Endothelial cell (in vitro differentiated cells): ENCODE measurements around the gene ISOC2. TPM values are rescaled to one million over a fixed set of nuclear protein-coding genes. Genes with fewer than 3 reads are reported as not detected.

Experiments
- DNase-seq: peaks from one replicate; pipeline ENCODE4 v3.0.0; 2021; ENCODE audit warnings: low spot score
- H3K27ac Mint-ChIP-seq: one replicate; pipeline ENCODE4 v1.8.0; 2021; ENCODE audit warnings: mixed read lengths, inconsistent platforms; ENCODE audit not compliant: unreplicated experiment
- H3K27me3 Mint-ChIP-seq: one replicate; pipeline ENCODE4 v1.8.0; 2021; ENCODE audit warnings: mild to moderate bottlenecking, moderate library complexity, mixed read lengths, inconsistent platforms; ENCODE audit not compliant: unreplicated experiment
- H3K36me3 Mint-ChIP-seq: one replicate; pipeline ENCODE4 v1.8.0; 2021; ENCODE audit warnings: mild to moderate bottlenecking, low read depth, mixed read lengths, inconsistent platforms; ENCODE audit not compliant: unreplicated experiment
- H3K4me1 Mint-ChIP-seq: one replicate; pipeline ENCODE4 v1.8.0; 2021; ENCODE audit warnings: mild to moderate bottlenecking, mixed read lengths, inconsistent platforms; ENCODE audit not compliant: unreplicated experiment
- H3K4me3 Mint-ChIP-seq: one replicate; pipeline ENCODE4 v1.8.0; 2021; ENCODE audit warnings: mild to moderate bottlenecking, mixed read lengths, inconsistent platforms; ENCODE audit not compliant: unreplicated experiment
- H3K9me3 Mint-ChIP-seq: one replicate; pipeline ENCODE4 v1.8.0; 2021; ENCODE audit warnings: mixed read lengths, inconsistent platforms; ENCODE audit not compliant: unreplicated experiment
- total RNA-seq: library from RNA; stranded (reverse); fragmentation: NEBNext Ultra II Directional; extraction: Animal tissue kit (Norgen Biotek cat#: 25700); gene quantifications from one replicate; pipeline ENCODE4 v1.2.1, GENCODE V29; 2021; ENCODE audit not compliant: unreplicated experiment
- TF ChIP-seq, protein P1 (sequence below): fragments of 200-600 bp; sonication (generic); IDR thresholded peaks from one replicate; pipeline ENCODE4 v1.5.0; 2021; ENCODE audit warnings: antibody characterized with exemption; ENCODE audit not compliant: unreplicated experiment

ISOC2 gene
- total RNA-seq, 1 donor from 2014 or later: 20.2 TPM

DNA sequence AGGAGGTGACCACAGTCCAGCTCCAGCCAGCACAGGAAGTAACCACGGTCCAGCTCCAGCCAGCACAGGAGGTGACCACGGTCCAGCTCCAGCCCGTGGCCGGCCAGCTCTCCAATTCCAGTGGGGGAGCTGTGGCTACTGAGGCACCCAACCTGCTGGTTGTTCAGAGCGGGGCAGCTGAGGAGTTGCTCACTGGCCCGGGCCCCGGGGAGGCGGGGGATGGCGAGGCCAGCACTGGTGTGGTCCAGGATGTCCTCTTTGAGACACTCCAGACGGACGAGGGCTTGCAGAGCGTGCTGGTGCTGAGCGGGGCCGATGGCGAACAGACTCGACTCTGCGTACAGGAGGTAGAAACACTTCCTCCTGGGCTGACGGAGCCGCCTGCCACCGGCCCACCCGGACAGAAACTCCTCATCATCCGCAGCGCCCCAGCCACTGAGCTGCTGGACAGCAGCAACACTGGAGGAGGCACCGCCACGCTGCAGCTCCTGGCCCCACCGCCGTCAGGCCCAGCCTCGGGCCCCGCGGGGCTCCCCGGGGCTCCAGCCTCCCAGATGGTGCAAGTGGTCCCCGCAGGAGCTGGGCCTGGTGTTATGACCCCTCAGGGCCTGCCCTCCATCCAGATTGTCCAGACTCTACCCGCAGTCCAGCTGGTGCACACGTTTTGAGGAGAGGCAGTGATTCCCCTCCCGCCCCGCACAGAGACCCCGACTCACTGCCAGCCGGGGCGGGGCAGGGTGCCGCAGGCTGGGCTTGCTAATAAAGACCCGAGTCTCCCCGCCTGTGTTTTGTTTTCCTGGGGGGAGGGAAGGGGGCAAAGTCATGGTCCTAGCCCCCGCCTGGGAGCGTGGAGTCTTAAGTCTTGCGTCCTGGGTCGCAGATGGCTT is 22.5 kb upstream of the ISOC2 start:
- Mint-ChIP-seq H3K27ac (no peak overlapping the region), H3K4me3 (no peak overlapping the region), H3K4me1 (peaks cover 13% of the 10 kb centered on the region), H3K36me3 (peaks cover 4% of the 10 kb centered on the region), H3K9me3 (no peaks in the 10 kb centered on the region), H3K27me3 (peaks cover 16% of the 10 kb centered on the region)
- DNase-seq: no peak
- TF ChIP-seq, protein P1, sequence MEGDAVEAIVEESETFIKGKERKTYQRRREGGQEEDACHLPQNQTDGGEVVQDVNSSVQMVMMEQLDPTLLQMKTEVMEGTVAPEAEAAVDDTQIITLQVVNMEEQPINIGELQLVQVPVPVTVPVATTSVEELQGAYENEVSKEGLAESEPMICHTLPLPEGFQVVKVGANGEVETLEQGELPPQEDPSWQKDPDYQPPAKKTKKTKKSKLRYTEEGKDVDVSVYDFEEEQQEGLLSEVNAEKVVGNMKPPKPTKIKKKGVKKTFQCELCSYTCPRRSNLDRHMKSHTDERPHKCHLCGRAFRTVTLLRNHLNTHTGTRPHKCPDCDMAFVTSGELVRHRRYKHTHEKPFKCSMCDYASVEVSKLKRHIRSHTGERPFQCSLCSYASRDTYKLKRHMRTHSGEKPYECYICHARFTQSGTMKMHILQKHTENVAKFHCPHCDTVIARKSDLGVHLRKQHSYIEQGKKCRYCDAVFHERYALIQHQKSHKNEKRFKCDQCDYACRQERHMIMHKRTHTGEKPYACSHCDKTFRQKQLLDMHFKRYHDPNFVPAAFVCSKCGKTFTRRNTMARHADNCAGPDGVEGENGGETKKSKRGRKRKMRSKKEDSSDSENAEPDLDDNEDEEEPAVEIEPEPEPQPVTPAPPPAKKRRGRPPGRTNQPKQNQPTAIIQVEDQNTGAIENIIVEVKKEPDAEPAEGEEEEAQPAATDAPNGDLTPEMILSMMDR: no peak

DNA sequence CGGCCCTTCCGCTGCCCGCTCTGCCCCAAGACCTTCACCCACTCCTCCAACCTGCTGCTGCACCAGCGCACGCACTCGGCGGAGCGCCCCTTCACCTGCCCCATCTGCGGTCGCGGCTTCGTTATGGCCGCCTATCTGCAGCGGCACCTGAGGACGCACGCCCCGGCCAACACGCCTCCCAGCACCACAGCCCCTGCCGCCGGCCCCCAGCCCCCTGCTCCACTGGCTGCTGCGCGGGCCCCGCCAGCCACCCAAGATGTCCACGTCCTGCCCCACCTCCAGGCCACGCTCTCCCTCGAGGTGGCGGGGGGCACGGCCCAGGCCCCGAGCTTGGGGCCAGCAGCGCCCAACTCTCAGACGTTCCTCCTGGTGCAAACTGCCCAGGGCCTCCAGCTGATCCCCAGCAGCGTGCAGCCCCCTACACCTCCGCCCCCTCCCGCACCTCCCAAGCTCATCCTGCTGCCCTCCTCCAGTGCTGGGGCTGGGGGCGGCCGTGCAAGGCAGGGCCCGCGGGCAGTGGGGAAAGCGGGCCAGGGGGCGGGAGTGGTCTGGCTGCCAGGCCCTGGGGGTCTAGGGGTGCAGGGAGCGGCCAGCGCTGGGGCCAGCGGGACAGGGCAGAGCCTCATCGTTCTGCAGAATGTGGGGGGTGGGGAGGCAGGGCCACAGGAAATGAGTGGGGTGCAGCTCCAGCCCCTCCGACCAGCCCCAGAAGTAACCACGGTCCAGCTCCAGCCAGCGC is 21.7 kb upstream of the ISOC2 start:
- peaks cover 12% of the 10 kb centered on the region for H3K36me3 Mint-ChIP-seq
- H3K27me3 Mint-ChIP-seq: peaks cover 16% of the 10 kb centered on the region
- no peak for DNase-seq
- H3K9me3 Mint-ChIP-seq: no peaks in the 10 kb centered on the region
- no peak overlapping the region for H3K4me3 Mint-ChIP-seq
- H3K27ac Mint-ChIP-seq: no peak overlapping the region
- peaks cover 18% of the 10 kb centered on the region for H3K4me1 Mint-ChIP-seq
- TF ChIP-seq, protein P1: no peak

DNA sequence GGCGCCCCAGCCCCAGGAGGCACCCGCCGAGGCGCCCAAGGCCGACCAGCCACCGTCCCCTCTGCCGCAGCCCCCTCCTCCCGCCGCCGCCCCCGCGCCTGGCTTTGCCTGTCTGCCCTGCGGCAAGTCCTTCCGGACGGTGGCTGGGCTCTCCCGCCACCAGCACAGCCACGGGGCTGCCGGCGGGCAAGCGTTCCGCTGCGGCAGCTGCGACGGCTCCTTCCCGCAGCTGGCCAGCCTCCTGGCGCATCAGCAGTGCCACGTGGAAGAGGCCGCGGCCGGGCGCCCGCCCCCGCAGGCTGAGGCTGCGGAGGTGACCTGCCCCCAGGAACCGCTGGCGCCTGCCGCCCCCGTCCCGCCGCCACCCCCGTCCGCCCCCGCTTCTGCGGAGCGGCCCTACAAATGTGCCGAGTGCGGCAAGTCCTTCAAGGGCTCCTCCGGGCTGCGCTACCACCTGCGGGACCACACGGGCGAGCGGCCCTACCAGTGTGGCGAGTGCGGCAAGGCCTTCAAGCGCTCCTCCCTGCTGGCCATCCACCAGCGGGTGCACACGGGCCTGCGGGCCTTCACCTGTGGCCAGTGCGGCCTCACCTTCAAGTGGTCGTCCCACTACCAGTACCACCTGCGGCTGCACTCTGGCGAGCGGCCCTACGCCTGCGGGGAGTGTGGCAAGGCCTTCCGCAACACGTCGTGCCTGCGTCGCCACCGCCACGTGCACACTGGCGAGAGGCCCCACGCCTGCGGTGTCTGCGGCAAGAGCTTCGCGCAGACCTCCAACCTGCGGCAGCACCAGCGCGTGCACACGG is 20.9 kb upstream of the ISOC2 start:
- no peak for DNase-seq
- TF ChIP-seq, protein P1: no peak
- no peak overlapping the region for H3K27ac Mint-ChIP-seq
- peaks cover 16% of the 10 kb centered on the region for H3K36me3 Mint-ChIP-seq
- H3K4me3 Mint-ChIP-seq: no peak overlapping the region
- H3K4me1 Mint-ChIP-seq: peaks cover 20% of the 10 kb centered on the region
- H3K27me3 Mint-ChIP-seq: peaks cover 21% of the 10 kb centered on the region
- no peaks in the 10 kb centered on the region for H3K9me3 Mint-ChIP-seq

DNA sequence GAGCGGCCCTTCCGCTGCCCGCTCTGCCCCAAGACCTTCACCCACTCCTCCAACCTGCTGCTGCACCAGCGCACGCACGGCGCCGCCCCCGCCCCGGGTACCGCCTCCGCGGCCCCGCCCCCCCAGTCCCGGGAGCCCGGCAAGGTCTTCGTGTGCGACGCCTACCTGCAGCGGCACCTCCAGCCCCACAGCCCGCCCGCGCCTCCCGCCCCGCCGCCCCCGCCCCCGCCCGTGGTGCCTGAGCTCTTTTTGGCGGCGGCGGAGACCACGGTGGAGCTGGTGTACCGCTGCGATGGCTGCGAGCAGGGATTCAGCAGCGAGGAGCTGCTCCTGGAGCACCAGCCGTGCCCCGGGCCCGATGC is 20.3 kb upstream of the ISOC2 start:
- Mint-ChIP-seq H3K27ac (no peak overlapping the region), H3K36me3 (peaks cover 16% of the 10 kb centered on the region), H3K9me3 (no peaks in the 10 kb centered on the region), H3K4me3 (no peak overlapping the region), H3K4me1 (peaks cover 15% of the 10 kb centered on the region), H3K27me3 (peaks cover 24% of the 10 kb centered on the region)
- TF ChIP-seq, protein P1: no peak
- DNase-seq: no peak
